Renal pelvis (tissue), 4 donors: ENCODE measurements around the gene PLCG1. TPM values are rescaled to one million over a fixed set of nuclear protein-coding genes. Genes with fewer than 3 reads are reported as not detected.
"Not testable (repeated sequence)": the region's sequence is repeated elsewhere in the genome, so short reads cannot be mapped to it uniquely, and the experiment has no call there.

Experiments used
- DNase-seq: peaks from one replicate; pipeline ENCODE4 v3.0.0-alpha.2; 2013
- polyA plus RNA-seq, 3 donors: library from polyadenylated mRNA; unstranded; fragments of 120-200 nt; gene quantifications; one replicate each; pipeline ENCODE4 v1.2.1, GENCODE V29; 2013; ENCODE audit not compliant: insufficient read length in 3 of 3

PLCG1 gene
- polyA plus RNA-seq, 3 donors = 156 to 191 (median 191) TPM

- no peak for DNase-seq
Measured at GRCh38 chr20:41119614-41120561, 17.5 kb upstream of the PLCG1 start.

GRCh38 chr20:41121399-41121798 is 15.9 kb upstream of the PLCG1 start:
- DNase-seq = no peak

GRCh38 chr20:41123631-41124030 is 13.7 kb upstream of the PLCG1 start:
- no peak for DNase-seq

- DNase-seq = no peak
Measured at GRCh38 chr20:41124451-41125094, 12.8 kb upstream of the PLCG1 start.

GRCh38 chr20:41125530-41126457 is 11.5 kb upstream of the PLCG1 start:
- DNase-seq = no peak

- no peak for DNase-seq
Measured at GRCh38 chr20:41126719-41127118, 10.6 kb upstream of the PLCG1 start.

GRCh38 chr20:41128317-41128716 is 9.0 kb upstream of the PLCG1 start:
- DNase-seq = not testable (repeated sequence)

- DNase-seq = no peak
Measured at GRCh38 chr20:41131594-41132387, 5.6 kb upstream of the PLCG1 start.

GRCh38 chr20:41132388-41132775 is 5.0 kb upstream of the PLCG1 start:
- not testable (repeated sequence) for DNase-seq

- DNase-seq = no peak
Measured at GRCh38 chr20:41133709-41134361, 3.5 kb upstream of the PLCG1 start.

- no peak for DNase-seq
Measured at GRCh38 chr20:41134362-41135186, 2.8 kb upstream of the PLCG1 start.

- DNase-seq = no peak
Measured at GRCh38 chr20:41135187-41135887, 2.0 kb upstream of the PLCG1 start.

- DNase-seq = peak; percentile 3
Measured at GRCh38 chr20:41135888-41136679, 1.3 kb upstream of the PLCG1 start.

GRCh38 chr20:41137614-41138474 is 501 bp downstream of the PLCG1 start:
- peak; percentile 87 for DNase-seq

GRCh38 chr20:41138475-41139226 is 1.3 kb downstream of the PLCG1 start:
- peak; percentile 16 for DNase-seq
